T-helper 2 cell treated with Interferon-gamma antibody and Interleukin-4, amounts not matched to agents 5 μg/mL and 100 μg/mL, for 36 hours (primary cell): ENCODE data around the gene PLAAT2.
"Not testable (repeated sequence)": the region's sequence is repeated elsewhere in the genome, so short reads cannot be mapped to it uniquely, and the experiment has no call there.

ENCODE experiments used
- DNase-seq: peaks from one replicate; pipeline ENCODE4 v3.0.0; 2021; ENCODE audit warnings: low spot score
- H3K27ac Mint-ChIP-seq: one replicate; pipeline ENCODE4 v1.8.0; 2021; ENCODE audit warnings: mild to moderate bottlenecking, mixed read lengths
- H3K27me3 Mint-ChIP-seq: one replicate; pipeline ENCODE4 v1.8.0; 2021; ENCODE audit warnings: low read depth, mixed read lengths
- H3K36me3 Mint-ChIP-seq: one replicate; pipeline ENCODE4 v1.8.0; 2021; ENCODE audit warnings: low read depth, mixed read lengths
- H3K4me1 Mint-ChIP-seq: one replicate; pipeline ENCODE4 v1.8.0; 2021; ENCODE audit warnings: low read depth, mixed read lengths
- H3K4me3 Mint-ChIP-seq: one replicate; pipeline ENCODE4 v1.8.0; 2022; ENCODE audit warnings: mild to moderate bottlenecking, moderate library complexity, mixed read lengths
- H3K9me3 Mint-ChIP-seq: one replicate; pipeline ENCODE4 v1.8.0; 2021; ENCODE audit warnings: mixed read lengths

Gene PLAAT2

GRCh38 chr11:63548178-63548577 is 15.0 kb downstream of the PLAAT2 start:
- no peak overlapping the region for H3K27ac Mint-ChIP-seq
- H3K9me3 Mint-ChIP-seq: no peaks in the 10 kb centered on the region
- H3K4me3 Mint-ChIP-seq: no peak overlapping the region
- no peak for DNase-seq
- peaks cover 13% of the 10 kb centered on the region for H3K4me1 Mint-ChIP-seq
- peaks cover 44% of the 10 kb centered on the region for H3K36me3 Mint-ChIP-seq
- H3K27me3 Mint-ChIP-seq: no peaks in the 10 kb centered on the region

GRCh38 chr11:63547061-63547460 is 16.1 kb downstream of the PLAAT2 start:
- peaks cover 2% of the 10 kb centered on the region for H3K27me3 Mint-ChIP-seq
- H3K9me3 Mint-ChIP-seq: no peaks in the 10 kb centered on the region
- peaks cover 48% of the 10 kb centered on the region for H3K36me3 Mint-ChIP-seq
- peaks cover 10% of the 10 kb centered on the region for H3K4me1 Mint-ChIP-seq
- H3K4me3 Mint-ChIP-seq: no peak overlapping the region
- no peak overlapping the region for H3K27ac Mint-ChIP-seq
- DNase-seq: no peak

GRCh38 chr11:63543711-63544110 is 19.5 kb downstream of the PLAAT2 start:
- no peak for DNase-seq
- Mint-ChIP-seq H3K4me1 (peaks cover 8% of the 10 kb centered on the region), H3K36me3 (peaks cover 61% of the 10 kb centered on the region), H3K4me3 (no peak overlapping the region), H3K27me3 (peaks cover 2% of the 10 kb centered on the region), H3K27ac (no peak overlapping the region), H3K9me3 (no peaks in the 10 kb centered on the region)

GRCh38 chr11:63542506-63542905 is 20.7 kb downstream of the PLAAT2 start:
- peaks cover 18% of the 10 kb centered on the region for H3K4me1 Mint-ChIP-seq
- not testable (repeated sequence) for H3K27me3 Mint-ChIP-seq, DNase-seq, H3K9me3 Mint-ChIP-seq, H3K4me3 Mint-ChIP-seq, H3K27ac Mint-ChIP-seq
- peaks cover 60% of the 10 kb centered on the region for H3K36me3 Mint-ChIP-seq

GRCh38 chr11:63537293-63538101 is 25.7 kb downstream of the PLAAT2 start:
- Mint-ChIP-seq H3K4me1 (peaks cover 53% of the 10 kb centered on the region), H3K27ac (peak overlapping the region; percentile 84), H3K9me3 (no peaks in the 10 kb centered on the region), H3K36me3 (peaks cover 21% of the 10 kb centered on the region), H3K27me3 (peaks cover 3% of the 10 kb centered on the region), H3K4me3 (peak overlapping the region; percentile 96)
- DNase-seq: no peak

- Mint-ChIP-seq H3K27me3 (peaks cover 2% of the 10 kb centered on the region), H3K9me3 (no peaks in the 10 kb centered on the region), H3K4me3 (peak within 1 kb of the TSS; percentile 96), H3K36me3 (peaks cover 17% of the 10 kb centered on the region), H3K4me1 (peaks cover 56% of the 10 kb centered on the region), H3K27ac (peak within 1 kb of the TSS; percentile 84)
- DNase-seq: peak; percentile 25
Measured at GRCh38 chr11:63536669-63537292, 26.4 kb downstream of the PLAAT2 start, which contains the start of gene PLAAT4. PLAAT4 (plus strand) TSS chr11:63536808; CDS start chr11:63536869, 61 bp downstream.

GRCh38 chr11:63535734-63536133 is 27.4 kb downstream of the PLAAT2 start:
- peaks cover 63% of the 10 kb centered on the region for H3K4me1 Mint-ChIP-seq

GRCh38 chr11:63534895-63535461 is 28.2 kb downstream of the PLAAT2 start:
- peaks cover 62% of the 10 kb centered on the region for H3K4me1 Mint-ChIP-seq
- DNase-seq: peak; percentile 47
- H3K4me3 Mint-ChIP-seq: peak overlapping the region; percentile 96
- peaks cover 8% of the 10 kb centered on the region for H3K36me3 Mint-ChIP-seq
- H3K27me3 Mint-ChIP-seq: peaks cover 2% of the 10 kb centered on the region
- H3K27ac Mint-ChIP-seq: peak overlapping the region; percentile 84
- H3K9me3 Mint-ChIP-seq: no peaks in the 10 kb centered on the region

More at GRCh38 chr11:63535734-63536133, 27.4 kb downstream of the PLAAT2 start:
- Mint-ChIP-seq H3K9me3 (no peaks in the 10 kb centered on the region), H3K36me3 (peaks cover 13% of the 10 kb centered on the region), H3K4me3 (peak overlapping the region; percentile 96), H3K27me3 (peaks cover 2% of the 10 kb centered on the region), H3K27ac (peak overlapping the region; percentile 84)
- DNase-seq: peak; percentile 61

GRCh38 chr11:63534076-63534475 is 29.1 kb downstream of the PLAAT2 start:
- Mint-ChIP-seq H3K36me3 (peaks cover 4% of the 10 kb centered on the region), H3K27ac (peak overlapping the region; percentile 17), H3K4me3 (peak overlapping the region; percentile 35), H3K4me1 (peaks cover 68% of the 10 kb centered on the region), H3K27me3 (peaks cover 2% of the 10 kb centered on the region), H3K9me3 (no peaks in the 10 kb centered on the region)
- DNase-seq: no peak

GRCh38 chr11:63532799-63533475 is 30.2 kb downstream of the PLAAT2 start:
- no peaks in the 10 kb centered on the region for H3K9me3 Mint-ChIP-seq
- no peak for DNase-seq
- H3K27ac Mint-ChIP-seq: no peak overlapping the region
- peaks cover 63% of the 10 kb centered on the region for H3K4me1 Mint-ChIP-seq
- H3K27me3 Mint-ChIP-seq: no peaks in the 10 kb centered on the region
- no peak overlapping the region for H3K4me3 Mint-ChIP-seq
- no peaks in the 10 kb centered on the region for H3K36me3 Mint-ChIP-seq

- Mint-ChIP-seq H3K36me3 (no peaks in the 10 kb centered on the region), H3K4me1 (peaks cover 63% of the 10 kb centered on the region), H3K27me3 (no peaks in the 10 kb centered on the region), H3K4me3 (peak overlapping the region; percentile 68), H3K27ac (peak overlapping the region; percentile 50), H3K9me3 (no peaks in the 10 kb centered on the region)
- no peak for DNase-seq
Measured at GRCh38 chr11:63532117-63532516, 31.1 kb downstream of the PLAAT2 start.

GRCh38 chr11:63531074-63531792 is 31.9 kb downstream of the PLAAT2 start:
- peaks cover 60% of the 10 kb centered on the region for H3K4me1 Mint-ChIP-seq
- DNase-seq: peak; percentile 63
- not testable (repeated sequence) for H3K9me3 Mint-ChIP-seq, H3K36me3 Mint-ChIP-seq, H3K27me3 Mint-ChIP-seq
- H3K27ac Mint-ChIP-seq: peak overlapping the region; percentile 76
- H3K4me3 Mint-ChIP-seq: peak overlapping the region; percentile 68

- Mint-ChIP-seq H3K27me3 (no peaks in the 10 kb centered on the region), H3K4me1 (peaks cover 50% of the 10 kb centered on the region), H3K27ac (no peak overlapping the region), H3K4me3 (no peak overlapping the region), H3K36me3 (no peaks in the 10 kb centered on the region), H3K9me3 (no peaks in the 10 kb centered on the region)
- DNase-seq: no peak
Measured at GRCh38 chr11:63530021-63530420, 33.2 kb downstream of the PLAAT2 start.
